NCI-H748 treated with DMSO at 0.1 percent for 48 hours (cell line): Measurements from ENCODE around the gene NLRP6.
"Not testable (repeated sequence)": the region's sequence is repeated elsewhere in the genome, so short reads cannot be mapped to it uniquely, and the experiment has no call there.

ENCODE experiments used
- DNase-seq: peaks from one replicate; lab custom pipeline; 2025; lab: John Stamatoyannopoulos, UW

NLRP6 gene

GRCh38 chr11:293852-294661 is 15.8 kb downstream of the NLRP6 start:
- no peak for DNase-seq

GRCh38 chr11:294780-295179 is 16.6 kb downstream of the NLRP6 start:
- DNase-seq, result no peak

GRCh38 chr11:295351-296170 is 17.4 kb downstream of the NLRP6 start:
- DNase-seq, result no peak

GRCh38 chr11:296171-297050 is 18.2 kb downstream of the NLRP6 start:
- DNase-seq, result no peak

- no peak for DNase-seq
Observed at GRCh38 chr11:297051-297585, 18.9 kb downstream of the NLRP6 start.

GRCh38 chr11:297586-298405 is 19.6 kb downstream of the NLRP6 start:
- DNase-seq, result no peak

- no peak for DNase-seq
Observed at GRCh38 chr11:298406-299065, 20.3 kb downstream of the NLRP6 start.

GRCh38 chr11:299081-299891 is 21.1 kb downstream of the NLRP6 start, which contains the start of gene IFITM5:
Gene IFITM5, minus strand, starts transcription at chr11:299526. Its CDS starts 36 bp downstream, at chr11:299490.
- DNase-seq, result no peak

GRCh38 chr11:299951-300735 is 21.9 kb downstream of the NLRP6 start:
- DNase-seq, result no peak

GRCh38 chr11:303363-303762 is 25.2 kb downstream of the NLRP6 start:
- DNase-seq, result no peak

- no peak for DNase-seq
Observed at GRCh38 chr11:304061-304506, 25.9 kb downstream of the NLRP6 start.

GRCh38 chr11:304915-305843 is 27.0 kb downstream of the NLRP6 start:
- no peak for DNase-seq

GRCh38 chr11:305844-306211 is 27.6 kb downstream of the NLRP6 start:
- no peak for DNase-seq

- DNase-seq, result no peak
Observed at GRCh38 chr11:306645-307371, 28.6 kb downstream of the NLRP6 start.

GRCh38 chr11:307766-308708 is 29.8 kb downstream of the NLRP6 start, which contains the start of gene IFITM2:
Gene IFITM2, plus strand, starts transcription at chr11:307816. Its CDS starts 377 bp downstream, at chr11:308193.
- not testable (repeated sequence) for DNase-seq
